IPS-18a (cell line): ENCODE results near the gene LMF2.

Source experiments
- H3K27ac ChIP-seq: one replicate; pipeline ENCODE4 v1.5.1; 2013; ENCODE audit warnings: low read length
- H3K27me3 ChIP-seq: one replicate; pipeline ENCODE4 v1.6.1; 2013; ENCODE audit warnings: mild to moderate bottlenecking, low read length; ENCODE audit not compliant: control insufficient read depth, insufficient read depth
- H3K36me3 ChIP-seq: one replicate; pipeline ENCODE4 v1.6.1; 2013; ENCODE audit warnings: low read depth, low read length; ENCODE audit not compliant: control insufficient read depth
- H3K4me1 ChIP-seq: one replicate; pipeline ENCODE4 v1.6.1; 2013; ENCODE audit warnings: low read depth, low read length; ENCODE audit not compliant: control insufficient read depth
- H3K4me3 ChIP-seq: one replicate; pipeline ENCODE4 v1.5.1; 2013; ENCODE audit warnings: low read length
- H3K9ac ChIP-seq: one replicate; pipeline ENCODE4 v1.6.1; 2013; ENCODE audit warnings: mild to moderate bottlenecking, low read length, moderate library complexity
- H3K9me3 ChIP-seq: one replicate; pipeline ENCODE4 v1.6.1; 2013; ENCODE audit warnings: low read depth, low read length; ENCODE audit not compliant: control insufficient read depth

LMF2 gene

DNA sequence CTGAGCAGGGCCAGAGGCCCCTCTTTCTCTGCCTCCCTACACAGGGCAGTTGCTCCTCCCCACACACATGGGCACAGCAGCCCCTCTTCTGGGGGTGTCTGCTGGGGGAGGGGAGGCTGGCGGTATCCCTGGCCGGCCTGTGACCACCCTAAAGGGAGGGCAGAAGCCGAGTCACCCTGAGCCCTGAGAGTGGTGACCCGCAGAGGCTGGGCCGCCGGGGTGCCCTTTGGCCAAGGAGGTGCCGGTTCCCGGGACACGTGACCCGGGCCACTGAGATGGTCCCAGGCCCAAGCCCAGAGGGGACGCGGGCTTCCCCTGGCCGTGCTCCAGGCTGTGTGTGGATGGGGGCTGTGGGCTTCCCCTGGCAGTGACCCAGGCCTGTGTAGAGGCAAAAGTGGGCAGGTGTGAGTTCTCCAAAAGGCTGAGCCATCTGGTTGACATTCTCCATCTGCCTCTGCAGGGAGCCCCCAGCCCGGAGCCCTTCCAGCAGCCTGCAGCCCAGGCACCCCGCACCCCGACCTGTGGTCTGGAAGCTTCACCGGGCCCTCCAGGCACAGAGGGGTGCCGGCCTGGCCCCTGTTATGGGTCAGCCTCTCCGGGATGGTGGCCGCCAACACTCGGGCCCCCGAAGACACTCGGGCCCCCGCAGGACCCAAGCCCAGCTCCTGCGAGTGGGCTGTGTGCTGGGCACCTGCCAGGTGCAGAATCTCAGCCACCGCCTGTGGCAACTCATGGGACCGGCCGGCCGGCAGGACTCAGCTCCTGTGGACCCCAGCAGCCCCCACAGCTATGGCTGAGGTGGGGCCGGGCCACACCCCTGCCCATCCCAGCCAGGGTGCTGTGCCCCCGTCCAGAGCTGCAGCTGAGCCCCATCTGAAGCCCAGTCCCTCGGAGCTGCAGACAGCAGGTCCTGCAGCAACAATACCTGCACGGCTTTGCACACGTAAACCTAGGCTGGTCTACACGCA, 25.1 kb downstream of the LMF2 start:
- Histone ChIP-seq H3K9me3 (no peaks in the 10 kb centered on the region), H3K27me3 (peaks cover 21% of the 10 kb centered on the region), H3K4me3 (peak overlapping the region; percentile 54), H3K27ac (no peak overlapping the region), H3K36me3 (no peaks in the 10 kb centered on the region), H3K4me1 (no peaks in the 10 kb centered on the region), H3K9ac (peak overlapping the region; percentile 68)

DNA sequence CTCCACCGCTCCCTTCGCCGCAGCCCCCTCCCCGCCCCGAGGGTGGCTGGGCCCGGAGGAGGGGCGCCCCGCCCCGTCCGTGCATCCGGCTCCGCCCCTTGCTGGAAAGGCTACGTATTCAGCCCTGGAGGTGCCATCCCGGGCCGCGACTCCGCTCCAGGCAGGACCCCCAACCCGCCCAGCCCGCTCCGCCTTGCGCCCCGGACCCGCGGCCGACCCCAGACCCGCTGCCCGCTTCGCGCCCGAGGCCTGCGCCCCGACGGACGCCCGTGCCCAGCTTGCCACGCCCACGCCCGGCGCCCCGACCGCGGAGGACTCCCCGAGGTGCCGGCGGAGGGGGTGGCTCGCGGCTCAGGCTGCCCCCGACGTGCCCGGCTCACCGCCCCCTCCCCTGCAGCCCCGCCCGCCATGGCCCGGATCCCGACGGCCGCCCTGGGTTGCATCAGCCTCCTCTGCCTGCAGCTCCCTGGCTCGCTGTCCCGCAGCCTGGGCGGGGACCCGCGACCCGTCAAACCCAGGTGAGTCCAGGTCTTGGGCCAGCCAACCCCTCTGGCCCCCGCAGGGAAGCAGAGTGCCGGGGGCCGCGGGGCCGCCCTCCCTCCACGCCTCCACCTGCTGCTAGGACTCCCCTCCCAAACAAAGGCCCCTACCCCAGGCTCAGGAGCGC, 25.9 kb downstream of the LMF2 start, which contains the start of gene ADM2:
Gene ADM2 (plus strand): TSS at position 104 of the 667 bp plus-strand sequence. CDS start 305 bp downstream, at position 409.
- H3K9me3 ChIP-seq, result no peaks in the 10 kb centered on the region
- H3K27me3 ChIP-seq, result peaks cover 21% of the 10 kb centered on the region
- H3K36me3 ChIP-seq, result no peaks in the 10 kb centered on the region
- peak within 1 kb of the TSS; percentile 68 for H3K9ac ChIP-seq
- no peaks in the 10 kb centered on the region for H3K4me1 ChIP-seq
- H3K27ac ChIP-seq, result no peak within 1 kb of the TSS
- H3K4me3 ChIP-seq, result peak within 1 kb of the TSS; percentile 54

DNA sequence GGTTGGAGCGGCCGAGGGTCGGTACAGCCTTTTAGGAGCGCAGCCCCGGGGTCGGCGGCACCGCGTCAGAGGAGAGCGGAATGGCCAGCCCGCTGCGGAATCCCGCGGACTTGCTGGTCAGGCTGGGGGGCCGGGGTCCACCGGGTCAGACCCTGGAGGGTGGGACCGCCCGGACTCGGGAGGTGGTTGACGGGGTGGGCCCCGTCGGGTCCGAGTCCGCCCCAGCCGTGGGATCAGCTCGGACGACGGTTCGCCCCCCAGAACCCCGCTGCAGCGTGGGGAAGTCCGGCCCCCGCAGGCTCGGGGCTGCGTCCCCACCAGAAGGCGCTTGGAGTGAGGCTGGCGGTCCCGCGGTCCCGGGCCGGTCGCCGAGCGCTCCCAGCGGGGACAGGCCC, 26.5 kb downstream of the LMF2 start:
- H3K9me3 ChIP-seq, result no peaks in the 10 kb centered on the region
- no peak overlapping the region for H3K27ac ChIP-seq
- H3K27me3 ChIP-seq, result peaks cover 21% of the 10 kb centered on the region
- no peaks in the 10 kb centered on the region for H3K36me3 ChIP-seq
- no peaks in the 10 kb centered on the region for H3K4me1 ChIP-seq
- H3K9ac ChIP-seq, result no peak overlapping the region
- H3K4me3 ChIP-seq, result peak overlapping the region; percentile 54

DNA sequence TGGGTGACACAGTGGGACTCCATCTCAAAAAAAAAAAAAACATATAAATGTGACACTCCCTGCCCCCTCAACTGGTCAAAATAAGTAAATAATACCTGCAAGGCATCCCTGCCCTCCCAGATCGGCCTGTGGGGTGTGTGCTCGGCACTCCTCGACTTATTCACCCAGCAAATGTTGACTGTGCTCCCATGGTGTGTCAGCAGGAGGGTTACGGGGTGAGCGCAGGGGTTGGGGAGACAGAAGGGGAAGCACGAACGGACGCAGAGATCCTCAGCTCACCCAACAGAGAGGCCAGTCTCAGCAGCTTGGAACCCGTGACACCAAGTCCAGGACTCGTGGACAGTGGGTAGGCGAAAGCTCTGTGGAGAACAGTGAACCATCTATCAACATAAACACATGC, 27.8 kb downstream of the LMF2 start:
- peaks cover 5% of the 10 kb centered on the region for H3K4me1 ChIP-seq
- peaks cover 21% of the 10 kb centered on the region for H3K27me3 ChIP-seq
- no peaks in the 10 kb centered on the region for H3K36me3 ChIP-seq
- no peak overlapping the region for H3K9ac ChIP-seq
- H3K4me3 ChIP-seq, result no peak overlapping the region
- no peaks in the 10 kb centered on the region for H3K9me3 ChIP-seq
- H3K27ac ChIP-seq, result no peak overlapping the region

DNA sequence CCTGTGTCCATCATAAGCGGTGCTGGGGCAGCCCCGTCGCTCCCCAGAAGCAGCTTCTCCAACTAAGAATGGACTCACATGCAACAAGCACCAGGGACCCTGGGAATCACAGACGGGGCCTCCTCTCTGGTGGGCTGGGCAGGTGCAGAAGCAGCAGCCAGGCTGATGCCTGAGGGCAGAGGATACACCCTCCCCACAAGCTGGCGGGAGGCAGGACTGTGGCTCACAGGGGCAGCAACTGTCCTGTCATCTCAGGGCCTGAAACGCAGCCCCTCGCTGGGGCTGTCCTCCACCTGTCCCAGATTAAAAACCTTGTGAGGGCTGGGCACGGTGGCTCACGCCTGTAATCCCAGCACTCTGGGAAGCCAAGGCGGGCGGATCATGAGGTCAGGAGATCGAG, 29.6 kb downstream of the LMF2 start:
- Histone ChIP-seq H3K4me1 (peaks cover 11% of the 10 kb centered on the region), H3K9ac (no peak overlapping the region), H3K9me3 (no peaks in the 10 kb centered on the region), H3K36me3 (no peaks in the 10 kb centered on the region), H3K27me3 (peaks cover 21% of the 10 kb centered on the region), H3K4me3 (no peak overlapping the region), H3K27ac (no peak overlapping the region)

DNA sequence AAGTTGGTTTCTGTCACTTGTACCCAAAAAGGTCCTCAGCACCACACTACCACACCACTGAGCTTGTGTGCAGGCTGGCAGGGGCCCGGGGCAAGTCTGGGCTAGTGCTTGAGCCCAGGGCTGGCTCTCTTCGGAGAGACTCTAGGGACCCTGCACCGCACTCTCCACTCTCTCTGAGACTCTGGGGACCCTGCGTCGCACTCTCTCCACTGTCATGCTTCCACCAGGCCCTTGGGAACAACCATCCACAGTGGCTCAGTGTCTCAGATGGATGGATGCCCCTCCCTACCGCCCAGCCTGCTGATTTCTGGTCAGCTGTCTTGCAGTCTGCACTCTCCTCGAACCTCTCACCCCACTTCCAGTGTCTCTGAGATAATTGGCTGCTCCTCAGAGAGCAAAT, 30.6 kb downstream of the LMF2 start:
- H3K27me3 ChIP-seq, result peaks cover 21% of the 10 kb centered on the region
- H3K36me3 ChIP-seq, result no peaks in the 10 kb centered on the region
- no peak overlapping the region for H3K27ac ChIP-seq
- H3K9me3 ChIP-seq, result no peaks in the 10 kb centered on the region
- H3K4me3 ChIP-seq, result no peak overlapping the region
- H3K9ac ChIP-seq, result no peak overlapping the region
- peaks cover 11% of the 10 kb centered on the region for H3K4me1 ChIP-seq

DNA sequence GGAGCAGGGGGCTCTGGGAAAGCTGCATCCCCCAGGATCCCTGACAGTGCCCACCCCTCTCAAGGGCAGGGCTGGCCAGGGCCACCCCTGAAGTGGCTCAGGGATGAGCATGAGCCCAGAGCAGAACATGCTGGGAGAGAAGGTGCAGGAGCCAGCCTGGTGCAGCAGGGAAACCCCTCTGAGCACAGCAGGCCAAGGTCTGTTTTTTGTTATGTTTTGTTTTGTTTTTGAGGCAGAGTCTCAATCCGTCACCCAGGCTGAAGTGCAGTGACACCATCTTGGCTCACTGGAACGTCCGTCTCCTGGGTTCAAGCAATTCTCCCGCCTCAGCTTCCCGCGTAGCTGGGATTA, 31.9 kb downstream of the LMF2 start:
- H3K4me1 ChIP-seq, result peaks cover 11% of the 10 kb centered on the region
- H3K4me3 ChIP-seq, result no peak overlapping the region
- no peak overlapping the region for H3K9ac ChIP-seq
- H3K27me3 ChIP-seq, result peaks cover 15% of the 10 kb centered on the region
- H3K36me3 ChIP-seq, result no peaks in the 10 kb centered on the region
- H3K27ac ChIP-seq, result no peak overlapping the region
- H3K9me3 ChIP-seq, result no peaks in the 10 kb centered on the region

DNA sequence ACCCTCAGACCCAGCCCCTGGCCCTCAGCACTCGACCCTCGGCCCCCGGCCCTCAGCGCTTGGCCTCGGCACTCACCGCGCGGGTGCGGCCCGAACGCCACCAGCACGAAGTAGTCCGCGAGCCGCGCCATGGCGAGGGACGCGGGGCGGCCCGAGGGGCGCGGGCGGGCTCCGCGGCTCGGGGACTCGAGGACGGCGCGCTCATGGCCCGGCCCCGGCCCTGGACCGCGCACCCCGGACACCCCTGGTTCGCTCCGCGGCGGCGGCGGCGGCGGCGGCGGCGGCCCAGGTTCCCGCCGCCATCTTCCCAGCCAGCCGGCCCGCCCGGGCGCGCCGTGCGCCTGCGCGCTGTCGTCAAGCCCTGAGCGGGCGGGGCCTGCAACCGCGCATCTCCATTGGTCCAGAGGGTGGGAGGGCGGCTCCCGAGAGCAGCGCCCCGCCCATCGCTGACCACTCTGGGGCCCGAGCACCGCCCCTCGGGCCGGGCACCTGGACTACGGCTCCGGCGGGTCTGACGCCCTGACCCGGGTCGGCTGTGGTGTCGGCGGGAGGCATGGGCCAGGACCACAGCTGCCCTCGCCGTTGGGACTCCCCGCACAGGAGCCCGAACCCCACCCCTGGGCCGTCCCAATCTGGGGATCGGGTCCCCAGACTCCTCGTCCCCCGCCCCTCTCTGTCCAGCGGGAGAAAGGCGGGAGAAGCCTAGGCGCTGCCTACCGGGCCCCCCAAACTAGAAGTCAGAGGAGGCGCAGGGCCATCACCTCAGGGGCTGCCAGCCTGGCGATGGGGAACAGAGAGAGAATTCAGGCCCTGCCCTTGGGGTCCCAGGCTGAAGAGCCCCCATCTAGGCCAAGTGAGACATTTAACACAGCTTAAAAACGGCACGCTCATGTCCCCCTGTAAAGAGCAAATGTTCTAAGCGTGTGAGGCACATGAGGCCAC, 32.5 kb downstream of the LMF2 start, which contains the start of gene SBF1:
Gene SBF1 (minus strand): TSS at position 326 of the 942 bp plus-strand sequence. CDS start 195 bp downstream, at position 131.
- Histone ChIP-seq H3K9me3 (no peaks in the 10 kb centered on the region), H3K9ac (peak within 1 kb of the TSS; percentile 39), H3K36me3 (no peaks in the 10 kb centered on the region), H3K27ac (no peak within 1 kb of the TSS), H3K27me3 (peaks cover 8% of the 10 kb centered on the region), H3K4me1 (peaks cover 11% of the 10 kb centered on the region), H3K4me3 (peak within 1 kb of the TSS; percentile 64)

DNA sequence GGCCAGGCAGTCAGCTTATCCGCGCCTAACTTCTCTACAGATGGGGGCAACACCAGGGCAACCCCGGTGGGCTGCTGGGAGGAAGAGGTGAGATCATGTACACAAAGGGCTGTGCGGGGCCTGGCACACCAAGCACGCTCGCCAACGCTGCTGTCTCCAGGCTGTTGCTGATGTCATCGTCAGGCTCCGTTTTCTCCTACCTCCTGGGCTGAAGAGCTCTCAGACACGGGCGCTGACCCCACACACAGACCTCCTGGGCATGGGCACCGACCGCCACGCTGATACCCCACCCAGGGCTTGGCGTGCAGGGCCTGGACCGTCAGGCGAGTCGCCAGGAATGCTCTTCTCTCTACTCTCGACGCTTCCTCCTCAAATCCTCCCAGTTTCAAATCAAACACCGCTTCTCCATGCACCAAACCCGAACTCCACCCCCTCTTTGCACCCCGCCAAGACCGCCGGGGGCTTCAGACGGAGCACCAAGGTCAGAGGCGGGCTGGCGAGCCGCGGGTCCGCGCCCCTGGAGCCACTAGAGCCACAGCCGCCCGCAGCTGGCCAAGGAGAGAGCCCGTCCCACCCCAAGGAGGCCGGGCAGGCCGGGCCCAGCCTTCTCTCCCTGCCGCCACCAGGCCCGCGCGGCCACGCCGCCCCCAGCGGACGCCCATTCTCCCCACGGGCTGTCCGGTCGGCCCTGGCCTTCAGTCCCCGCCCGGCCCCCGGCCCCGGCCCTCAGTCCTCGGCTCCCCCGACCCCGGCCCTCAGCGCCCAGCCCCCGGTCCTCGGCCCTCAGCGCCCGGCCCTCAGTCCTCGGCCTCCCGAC, 33.4 kb downstream of the LMF2 start:
- peaks cover 11% of the 10 kb centered on the region for H3K4me1 ChIP-seq
- peak overlapping the region; percentile 64 for H3K4me3 ChIP-seq
- no peak overlapping the region for H3K27ac ChIP-seq
- H3K9me3 ChIP-seq, result no peaks in the 10 kb centered on the region
- no peaks in the 10 kb centered on the region for H3K36me3 ChIP-seq
- H3K27me3 ChIP-seq, result no peaks in the 10 kb centered on the region
- H3K9ac ChIP-seq, result peak overlapping the region; percentile 39

DNA sequence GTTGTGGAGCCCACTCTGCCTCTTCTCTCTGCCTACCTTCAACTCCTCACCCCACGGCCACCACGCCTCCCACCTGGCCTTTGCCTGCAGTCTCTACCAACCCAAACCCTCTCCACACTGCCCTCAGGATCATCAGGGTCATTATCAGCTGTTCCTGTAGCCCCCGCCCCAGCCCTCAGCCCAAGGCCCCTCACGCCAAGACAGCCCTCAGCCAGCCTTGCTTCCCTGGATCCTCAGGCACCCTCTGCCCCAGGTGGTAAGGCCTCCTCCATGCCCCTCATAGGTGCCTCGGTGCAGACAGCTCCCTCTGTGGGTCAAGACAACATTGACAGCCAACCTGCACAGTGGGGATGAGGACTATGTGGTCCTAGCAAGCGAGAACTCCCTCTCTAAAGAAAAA, 34.4 kb downstream of the LMF2 start:
- Histone ChIP-seq H3K36me3 (no peaks in the 10 kb centered on the region), H3K9me3 (no peaks in the 10 kb centered on the region), H3K27me3 (no peaks in the 10 kb centered on the region), H3K9ac (no peak overlapping the region), H3K4me1 (peaks cover 11% of the 10 kb centered on the region), H3K27ac (no peak overlapping the region), H3K4me3 (no peak overlapping the region)
